GM12801 (cell line): ENCODE measurements around the gene AMDHD1.

Experiments
- CTCF ChIP-seq: IDR thresholded peaks from one replicate; pipeline ENCODE4 v1.5.1; 2011; ENCODE audit warnings: control low read depth; ENCODE audit not compliant: insufficient read length; ENCODE audit errors: extremely low read depth

AMDHD1 gene

GRCh38 chr12:95977764-95978305 lies 34.7 kb downstream of the AMDHD1 start:
- TF ChIP-seq CTCF, result no peak

- TF ChIP-seq CTCF, result no peak
These were observed 35.2 kb downstream of the AMDHD1 start for GRCh38 chr12:95978351-95978750.

GRCh38 chr12:95978774-95979173 lies 35.6 kb downstream of the AMDHD1 start:
- TF ChIP-seq CTCF, result no peak

- TF ChIP-seq CTCF, result no peak
These were observed 37.3 kb downstream of the AMDHD1 start for GRCh38 chr12:95980437-95980836.

GRCh38 chr12:95982602-95983001 lies 39.5 kb downstream of the AMDHD1 start:
- TF ChIP-seq CTCF, result no peak

GRCh38 chr12:95984682-95985081 lies 41.6 kb downstream of the AMDHD1 start:
- TF ChIP-seq CTCF, result no peak

GRCh38 chr12:95986635-95987570 lies 43.8 kb downstream of the AMDHD1 start:
- no peak for TF ChIP-seq CTCF
